SU-DHL-6 (cell line): ENCODE results near the gene ELL2.

ENCODE experiments used
- H2AFZ ChIP-seq: fragments of 200-600 bp; sonication (generic); 2 replicates; pipeline ENCODE4 v1.6.1; 2014; ENCODE audit warnings: low read depth, mild to moderate bottlenecking, moderate library complexity, mixed read lengths, antibody characterized with exemption, low read length; ENCODE audit not compliant: severe bottlenecking
- H3F3A ChIP-seq: fragments of 200-600 bp; shearing (Covaris generic); 2 replicates; pipeline ENCODE4 v1.6.0; 2016; ENCODE audit warnings: antibody characterized with exemption, mild to moderate bottlenecking; ENCODE audit not compliant: insufficient read depth
- H3K27ac ChIP-seq: fragments of 200-600 bp; sonication (generic); 2 replicates; pipeline ENCODE4 v1.5.1; 2016; ENCODE audit warnings: low read depth, mild to moderate bottlenecking, low read length, moderate library complexity, mixed read lengths
- H3K27me3 ChIP-seq: fragments of 200-600 bp; sonication (generic), shearing (Covaris generic); 2 replicates; pipeline ENCODE4 v1.6.0; 2014; ENCODE audit warnings: mild to moderate bottlenecking, low read length
- H3K36me3 ChIP-seq: fragments of 200-600 bp; sonication (generic); 2 replicates; pipeline ENCODE4 v1.6.1; 2014; ENCODE audit warnings: mild to moderate bottlenecking, low read length, mixed read lengths
- H3K4me2 ChIP-seq: fragments of 300-600, 200-600 bp; shearing (Covaris generic), sonication (generic); 2 replicates; pipeline ENCODE4 v1.6.0; 2014; ENCODE audit warnings: low read length, low read depth, mild to moderate bottlenecking; ENCODE audit not compliant: poor library complexity, severe bottlenecking
- H3K4me3 ChIP-seq: fragments of 200-600 bp; sonication (generic); 2 replicates; pipeline ENCODE4 v1.5.1; 2014; ENCODE audit warnings: antibody characterized with exemption, low read length, mild to moderate bottlenecking, mixed read lengths; ENCODE audit not compliant: insufficient read depth, poor library complexity, severe bottlenecking
- H3K79me2 ChIP-seq: fragments of 200-600 bp; sonication (generic); 2 replicates; pipeline ENCODE4 v1.6.1; 2014; ENCODE audit warnings: mild to moderate bottlenecking, low read length, moderate library complexity; ENCODE audit not compliant: insufficient read depth
- H3K9ac ChIP-seq: fragments of 200-600 bp; sonication (generic); 2 replicates; pipeline ENCODE4 v1.7.0; 2014; ENCODE audit warnings: mild to moderate bottlenecking, low read length
- H3K9me2 ChIP-seq: fragments of 200-600 bp; sonication (generic); replicated peaks from 2 replicates; pipeline ENCODE4 v1.6.1; 2014; ENCODE audit warnings: low read length; ENCODE audit not compliant: insufficient read depth
- H3K9me3 ChIP-seq: fragments of 200-600 bp; sonication (generic); 2 replicates; pipeline ENCODE4 v1.6.1; 2014; ENCODE audit warnings: low read length, mixed read lengths; ENCODE audit not compliant: insufficient read depth
- H4K20me1 ChIP-seq: fragments of 200-600 bp; sonication (generic); 2 replicates; pipeline ENCODE4 v1.6.1; 2014; ENCODE audit warnings: low read depth, mild to moderate bottlenecking, antibody characterized with exemption, low read length, moderate library complexity, mixed read lengths
- CTCF ChIP-seq: fragments of 200-600 bp; sonication (generic); IDR thresholded peaks from one replicate; pipeline ENCODE4 v1.5.1; 2017; ENCODE audit warnings: antibody characterized with exemption, mild to moderate bottlenecking, low read length, moderate library complexity; ENCODE audit not compliant: insufficient read depth, poor library complexity, severe bottlenecking
- EZH2phosphoT487 ChIP-seq: fragments of 200-600 bp; sonication (generic), shearing (Covaris generic); conservative IDR thresholded peaks from 2 replicates; pipeline ENCODE4 v1.6.1; 2018; ENCODE audit warnings: mild to moderate bottlenecking, antibody characterized with exemption, low read length, moderate library complexity, mixed read lengths

The ELL2 gene

GRCh38 chr5:95969055-95969454 lies 7.4 kb upstream of the ELL2 start:
- no peaks in the 10 kb centered on the region for H3K9me3 ChIP-seq
- H3K27ac ChIP-seq, result no peak overlapping the region
- H3K79me2 ChIP-seq, result no peaks in the 10 kb centered on the region
- no peaks in the 10 kb centered on the region for H3K36me3 ChIP-seq
- no peak overlapping the region for H3K4me2 ChIP-seq
- no peaks in the 10 kb centered on the region for H3F3A ChIP-seq
- H2AFZ ChIP-seq, result no peak overlapping the region
- no peaks in the 10 kb centered on the region for H3K9me2 ChIP-seq
- H3K4me3 ChIP-seq, result no peak overlapping the region
- no peak for TF ChIP-seq EZH2phosphoT487
- TF ChIP-seq CTCF, result no peak
- no peak overlapping the region for H3K9ac ChIP-seq
- no peaks in the 10 kb centered on the region for H4K20me1 ChIP-seq
- no peaks in the 10 kb centered on the region for H3K27me3 ChIP-seq

GRCh38 chr5:95967236-95967635 lies 5.6 kb upstream of the ELL2 start:
- Histone ChIP-seq H3K27ac (no peak overlapping the region), H3K4me3 (no peak overlapping the region), H3K4me2 (no peak overlapping the region), H3F3A (no peaks in the 10 kb centered on the region), H3K9ac (no peak overlapping the region), H3K36me3 (no peaks in the 10 kb centered on the region), H3K27me3 (no peaks in the 10 kb centered on the region), H3K9me2 (no peaks in the 10 kb centered on the region), H2AFZ (no peak overlapping the region), H4K20me1 (no peaks in the 10 kb centered on the region), H3K79me2 (no peaks in the 10 kb centered on the region), H3K9me3 (no peaks in the 10 kb centered on the region)
- no peak for TF ChIP-seq CTCF

- no peaks in the 10 kb centered on the region for H3K9me3 ChIP-seq
- no peak for TF ChIP-seq CTCF
- TF ChIP-seq EZH2phosphoT487, result no peak
- H4K20me1 ChIP-seq, result no peaks in the 10 kb centered on the region
- no peak overlapping the region for H3K9ac ChIP-seq
- H3K36me3 ChIP-seq, result no peaks in the 10 kb centered on the region
- H3K27ac ChIP-seq, result no peak overlapping the region
- no peaks in the 10 kb centered on the region for H3K27me3 ChIP-seq
- H3F3A ChIP-seq, result no peaks in the 10 kb centered on the region
- H3K79me2 ChIP-seq, result no peaks in the 10 kb centered on the region
- H3K9me2 ChIP-seq, result no peaks in the 10 kb centered on the region
- H3K4me2 ChIP-seq, result no peak overlapping the region
- H3K4me3 ChIP-seq, result no peak overlapping the region
- no peak overlapping the region for H2AFZ ChIP-seq
Observed at GRCh38 chr5:95966005-95966404, 4.4 kb upstream of the ELL2 start.
